Activated CD4-positive, alpha-beta T cell treated with anti-CD3 and anti-CD28 coated beads, Interleukin-2, amount 10 ng/mL, durations not matched to agents 24 days and 14 days (primary cell): ENCODE measurements around the gene CAPN3. TPM values are rescaled to one million over a fixed set of nuclear protein-coding genes. Genes with fewer than 3 reads are reported as not detected.

ENCODE experiments used
- DNase-seq: peaks from one replicate; pipeline ENCODE4 v3.0.0; 2022
- H3K27ac Mint-ChIP-seq: one replicate; pipeline ENCODE4 v1.8.0; 2022; ENCODE audit warnings: mild to moderate bottlenecking, mixed read lengths
- H3K27me3 Mint-ChIP-seq: one replicate; pipeline ENCODE4 v1.8.0; 2022; ENCODE audit warnings: mixed read lengths
- H3K36me3 Mint-ChIP-seq: one replicate; pipeline ENCODE4 v1.8.0; 2022; ENCODE audit warnings: low read depth, mild to moderate bottlenecking, mixed read lengths
- H3K4me1 Mint-ChIP-seq: one replicate; pipeline ENCODE4 v1.8.0; 2021; ENCODE audit warnings: mixed read lengths
- H3K4me3 Mint-ChIP-seq: one replicate; pipeline ENCODE4 v1.8.0; 2022; ENCODE audit warnings: mild to moderate bottlenecking, moderate library complexity, mixed read lengths
- H3K9me3 Mint-ChIP-seq: one replicate; pipeline ENCODE4 v1.8.0; 2021; ENCODE audit warnings: mixed read lengths
- intact Hi-C: fragments of 100-400 bp; cut with micrococcal nuclease; formaldehyde crosslinking; loops from one replicate; pipeline ENCODE4 v1.15.1; 2023
- total RNA-seq: library from RNA; stranded (reverse); gene quantifications from 2 replicates; pipeline ENCODE4 v1.2.3, GENCODE V29; 2022

The CAPN3 gene
- total RNA-seq, 1 donor from 2014 or later: 2.3 TPM

DNA sequence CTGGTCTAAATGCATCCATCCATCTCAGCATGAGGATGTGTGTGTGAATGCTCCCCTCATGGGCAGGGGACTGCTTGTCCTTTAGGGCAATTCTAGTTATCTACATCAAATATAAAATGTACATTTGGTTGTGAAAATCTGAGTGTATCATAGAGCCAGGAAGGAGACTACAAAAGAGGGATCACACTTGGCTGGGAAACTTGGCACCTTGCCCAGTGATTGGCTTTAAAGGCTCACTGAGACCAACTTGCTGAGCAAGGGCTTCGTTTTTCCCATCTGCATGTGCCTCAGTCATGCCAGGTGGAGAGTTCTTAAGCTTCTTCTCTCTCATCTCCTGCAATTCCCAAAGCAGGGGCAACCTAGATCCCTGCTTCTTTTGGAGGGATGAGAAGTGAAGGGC, 5.2 kb downstream of the CAPN3 start:
- no peak overlapping the region for H3K4me3 Mint-ChIP-seq
- H3K36me3 Mint-ChIP-seq: no peaks in the 10 kb centered on the region
- no peaks in the 10 kb centered on the region for H3K27me3 Mint-ChIP-seq
- no peaks in the 10 kb centered on the region for H3K9me3 Mint-ChIP-seq
- H3K4me1 Mint-ChIP-seq: peaks cover 2% of the 10 kb centered on the region
- no peak overlapping the region for H3K27ac Mint-ChIP-seq
- no peak for DNase-seq
- intact Hi-C loops: no loop called here

- no peaks in the 10 kb centered on the region for H3K36me3 Mint-ChIP-seq
- H3K4me3 Mint-ChIP-seq: no peak overlapping the region
- DNase-seq: no peak
- intact Hi-C loops: no loop called here
- peaks cover 2% of the 10 kb centered on the region for H3K4me1 Mint-ChIP-seq
- no peaks in the 10 kb centered on the region for H3K9me3 Mint-ChIP-seq
- H3K27me3 Mint-ChIP-seq: no peaks in the 10 kb centered on the region
- H3K27ac Mint-ChIP-seq: no peak overlapping the region
Measured at GRCh38 chr15:42365921-42366550, 6.7 kb downstream of the CAPN3 start.

- Mint-ChIP-seq H3K4me1 (no peaks in the 10 kb centered on the region), H3K27ac (no peak overlapping the region), H3K4me3 (no peak overlapping the region), H3K36me3 (no peaks in the 10 kb centered on the region), H3K9me3 (no peaks in the 10 kb centered on the region), H3K27me3 (no peaks in the 10 kb centered on the region)
- intact Hi-C loops: no loop called here
- no peak for DNase-seq
Measured at GRCh38 chr15:42367041-42367440, 7.7 kb downstream of the CAPN3 start.

DNA sequence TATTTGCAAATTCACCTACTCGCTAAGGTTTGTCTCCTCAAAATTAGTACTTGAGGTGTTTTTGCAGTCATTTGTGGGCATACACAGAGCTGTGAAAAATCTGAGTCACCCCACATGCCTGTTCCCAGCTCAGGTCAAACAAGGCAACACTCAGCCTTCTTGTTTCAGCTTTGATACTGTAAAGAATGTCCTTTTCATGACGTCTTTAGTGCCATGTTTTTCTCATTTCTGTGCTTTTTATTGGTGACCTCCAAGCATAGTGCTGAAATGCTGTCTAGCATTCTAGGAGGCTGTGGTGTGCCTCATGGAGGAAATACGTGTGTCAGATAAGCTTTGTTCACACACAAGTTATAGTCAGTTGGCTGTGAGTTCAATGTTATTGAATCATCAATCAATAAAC, 8.8 kb downstream of the CAPN3 start:
- Mint-ChIP-seq H3K36me3 (no peaks in the 10 kb centered on the region), H3K4me3 (no peak overlapping the region), H3K9me3 (no peaks in the 10 kb centered on the region), H3K27me3 (no peaks in the 10 kb centered on the region), H3K4me1 (no peaks in the 10 kb centered on the region), H3K27ac (no peak overlapping the region)
- intact Hi-C loops: no loop called here
- DNase-seq: no peak

- no peak for DNase-seq
- no peaks in the 10 kb centered on the region for H3K27me3 Mint-ChIP-seq
- no peak overlapping the region for H3K4me3 Mint-ChIP-seq
- no peak overlapping the region for H3K27ac Mint-ChIP-seq
- intact Hi-C loops: no loop called here
- H3K9me3 Mint-ChIP-seq: no peaks in the 10 kb centered on the region
- no peaks in the 10 kb centered on the region for H3K36me3 Mint-ChIP-seq
- H3K4me1 Mint-ChIP-seq: no peaks in the 10 kb centered on the region
Measured at GRCh38 chr15:42371096-42371495, 11.8 kb downstream of the CAPN3 start.

GRCh38 chr15:42373274-42373673, 14.0 kb downstream of the CAPN3 start:
- Mint-ChIP-seq H3K4me1 (no peaks in the 10 kb centered on the region), H3K27ac (no peak overlapping the region), H3K36me3 (no peaks in the 10 kb centered on the region), H3K4me3 (no peak overlapping the region), H3K9me3 (peaks cover 4% of the 10 kb centered on the region), H3K27me3 (no peaks in the 10 kb centered on the region)
- intact Hi-C loops: no loop called here
- no peak for DNase-seq

DNA sequence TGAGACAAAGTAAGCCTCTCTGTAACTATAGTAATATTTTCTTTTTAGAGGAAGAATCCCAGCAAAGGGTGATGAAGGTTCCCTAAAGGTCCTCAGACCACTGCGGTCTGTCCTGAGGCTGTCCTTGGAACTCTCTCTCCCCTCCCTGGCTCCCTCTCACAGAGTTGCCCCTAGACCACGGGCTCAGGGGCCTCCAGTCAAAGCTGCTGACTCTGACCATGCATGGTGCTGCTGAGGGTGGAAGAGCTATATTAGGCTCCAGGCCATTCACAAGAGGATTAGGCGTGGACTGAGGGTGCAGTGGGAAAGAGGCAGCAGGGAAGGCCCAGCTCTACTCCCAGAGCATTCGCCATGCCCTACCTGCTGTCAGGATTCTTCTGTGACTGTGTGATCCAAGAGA, 14.6 kb downstream of the CAPN3 start:
- H3K9me3 Mint-ChIP-seq: peaks cover 4% of the 10 kb centered on the region
- H3K4me1 Mint-ChIP-seq: no peaks in the 10 kb centered on the region
- peaks cover 2% of the 10 kb centered on the region for H3K27me3 Mint-ChIP-seq
- no peak overlapping the region for H3K4me3 Mint-ChIP-seq
- H3K36me3 Mint-ChIP-seq: no peaks in the 10 kb centered on the region
- H3K27ac Mint-ChIP-seq: no peak overlapping the region
- intact Hi-C loops: no loop called here
- no peak for DNase-seq

GRCh38 chr15:42374810-42375209, 15.5 kb downstream of the CAPN3 start:
- no peak for DNase-seq
- no peaks in the 10 kb centered on the region for H3K36me3 Mint-ChIP-seq
- no peak overlapping the region for H3K27ac Mint-ChIP-seq
- H3K4me3 Mint-ChIP-seq: no peak overlapping the region
- H3K27me3 Mint-ChIP-seq: peaks cover 2% of the 10 kb centered on the region
- H3K9me3 Mint-ChIP-seq: peaks cover 4% of the 10 kb centered on the region
- no peaks in the 10 kb centered on the region for H3K4me1 Mint-ChIP-seq
- intact Hi-C loops: no loop called here

- Mint-ChIP-seq H3K27me3 (peaks cover 2% of the 10 kb centered on the region), H3K9me3 (peaks cover 4% of the 10 kb centered on the region), H3K27ac (no peak overlapping the region), H3K36me3 (no peaks in the 10 kb centered on the region), H3K4me3 (no peak overlapping the region), H3K4me1 (no peaks in the 10 kb centered on the region)
- intact Hi-C loops: no loop called here
- no peak for DNase-seq
Measured at GRCh38 chr15:42375252-42375651, 16.0 kb downstream of the CAPN3 start.

- no peaks in the 10 kb centered on the region for H3K36me3 Mint-ChIP-seq
- H3K27ac Mint-ChIP-seq: no peak overlapping the region
- no peaks in the 10 kb centered on the region for H3K4me1 Mint-ChIP-seq
- H3K9me3 Mint-ChIP-seq: peaks cover 4% of the 10 kb centered on the region
- peaks cover 2% of the 10 kb centered on the region for H3K27me3 Mint-ChIP-seq
- intact Hi-C loops: no loop called here
- no peak for DNase-seq
- no peak overlapping the region for H3K4me3 Mint-ChIP-seq
Measured at GRCh38 chr15:42375941-42376340, 16.6 kb downstream of the CAPN3 start.

DNA sequence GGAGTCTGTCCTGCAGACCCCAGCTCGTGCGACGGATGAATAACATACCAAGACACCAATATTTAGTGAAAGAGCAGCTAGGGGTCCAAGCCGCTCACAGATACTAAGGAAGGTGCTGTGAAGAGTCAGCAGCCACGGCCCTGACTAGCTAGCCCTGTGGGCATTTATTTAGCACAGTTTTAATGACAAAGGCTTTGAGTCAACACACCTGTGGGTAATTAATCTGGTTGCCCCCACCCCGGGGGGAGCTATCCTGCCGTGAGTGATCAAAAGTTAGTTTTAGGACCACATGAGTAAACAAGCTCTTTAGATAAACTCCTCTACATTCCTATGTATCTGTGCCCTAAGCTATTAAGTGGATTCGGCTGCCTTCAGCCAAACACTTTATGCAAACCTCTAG, 18.7 kb downstream of the CAPN3 start:
- no peaks in the 10 kb centered on the region for H3K4me1 Mint-ChIP-seq
- H3K27ac Mint-ChIP-seq: no peak overlapping the region
- H3K4me3 Mint-ChIP-seq: no peak overlapping the region
- H3K36me3 Mint-ChIP-seq: no peaks in the 10 kb centered on the region
- intact Hi-C loops: no loop called here
- DNase-seq: no peak
- peaks cover 2% of the 10 kb centered on the region for H3K27me3 Mint-ChIP-seq
- H3K9me3 Mint-ChIP-seq: peaks cover 4% of the 10 kb centered on the region

DNA sequence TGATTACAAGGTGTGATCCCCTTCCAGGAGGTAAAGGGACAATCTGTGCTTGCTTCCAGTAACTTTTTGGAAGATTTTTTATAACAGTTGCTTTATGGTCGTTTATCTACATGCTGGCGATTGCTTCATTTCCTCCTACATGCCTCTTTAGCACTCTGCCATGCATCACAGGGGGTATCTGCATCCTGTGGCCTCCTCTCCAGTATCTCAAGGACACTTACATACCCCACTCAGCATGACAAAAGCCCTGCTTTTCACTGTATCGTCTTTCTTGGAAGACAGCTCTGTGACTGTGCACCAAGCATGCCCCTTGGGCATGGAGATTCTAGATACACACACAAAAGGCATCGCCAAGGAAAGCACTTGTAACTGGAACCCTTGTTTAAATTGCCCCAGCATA, 25.3 kb downstream of the CAPN3 start:
- intact Hi-C loops: no loop called here
- DNase-seq: no peak
- Mint-ChIP-seq H3K4me1 (no peaks in the 10 kb centered on the region), H3K27me3 (no peaks in the 10 kb centered on the region), H3K36me3 (no peaks in the 10 kb centered on the region), H3K9me3 (no peaks in the 10 kb centered on the region), H3K4me3 (no peak overlapping the region), H3K27ac (no peak overlapping the region)

GRCh38 chr15:42385206-42385979, 26.1 kb downstream of the CAPN3 start:
- H3K27ac Mint-ChIP-seq: no peak overlapping the region
- intact Hi-C loops: no loop called here
- H3K4me1 Mint-ChIP-seq: no peaks in the 10 kb centered on the region
- no peaks in the 10 kb centered on the region for H3K27me3 Mint-ChIP-seq
- H3K9me3 Mint-ChIP-seq: no peaks in the 10 kb centered on the region
- no peak overlapping the region for H3K4me3 Mint-ChIP-seq
- DNase-seq: peak; percentile 77
- no peaks in the 10 kb centered on the region for H3K36me3 Mint-ChIP-seq

GRCh38 chr15:42385980-42386700, 26.8 kb downstream of the CAPN3 start:
- intact Hi-C loops: no loop called here
- no peak overlapping the region for H3K27ac Mint-ChIP-seq
- no peak overlapping the region for H3K4me3 Mint-ChIP-seq
- H3K27me3 Mint-ChIP-seq: no peaks in the 10 kb centered on the region
- no peaks in the 10 kb centered on the region for H3K4me1 Mint-ChIP-seq
- H3K36me3 Mint-ChIP-seq: no peaks in the 10 kb centered on the region
- no peak for DNase-seq
- H3K9me3 Mint-ChIP-seq: no peaks in the 10 kb centered on the region
